ENCODE results near the gene ARL14EP.

GRCh38 chr11:30344085-30344484, 21.2 kb downstream of the ARL14EP start:
- TF ChIP-seq, protein P1, sequence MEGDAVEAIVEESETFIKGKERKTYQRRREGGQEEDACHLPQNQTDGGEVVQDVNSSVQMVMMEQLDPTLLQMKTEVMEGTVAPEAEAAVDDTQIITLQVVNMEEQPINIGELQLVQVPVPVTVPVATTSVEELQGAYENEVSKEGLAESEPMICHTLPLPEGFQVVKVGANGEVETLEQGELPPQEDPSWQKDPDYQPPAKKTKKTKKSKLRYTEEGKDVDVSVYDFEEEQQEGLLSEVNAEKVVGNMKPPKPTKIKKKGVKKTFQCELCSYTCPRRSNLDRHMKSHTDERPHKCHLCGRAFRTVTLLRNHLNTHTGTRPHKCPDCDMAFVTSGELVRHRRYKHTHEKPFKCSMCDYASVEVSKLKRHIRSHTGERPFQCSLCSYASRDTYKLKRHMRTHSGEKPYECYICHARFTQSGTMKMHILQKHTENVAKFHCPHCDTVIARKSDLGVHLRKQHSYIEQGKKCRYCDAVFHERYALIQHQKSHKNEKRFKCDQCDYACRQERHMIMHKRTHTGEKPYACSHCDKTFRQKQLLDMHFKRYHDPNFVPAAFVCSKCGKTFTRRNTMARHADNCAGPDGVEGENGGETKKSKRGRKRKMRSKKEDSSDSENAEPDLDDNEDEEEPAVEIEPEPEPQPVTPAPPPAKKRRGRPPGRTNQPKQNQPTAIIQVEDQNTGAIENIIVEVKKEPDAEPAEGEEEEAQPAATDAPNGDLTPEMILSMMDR (IDR thresholded peaks at IDR 0.05; ENCODE audit: control extremely low read depth in 1 of 3, insufficient read depth in 1 of 3, low read depth in 1 of 3, low read length in 3 of 3): no peak
- TF ChIP-seq RFX5 (IDR thresholded peaks at IDR 0.05; ENCODE audit: borderline replicate concordance, low read depth, low read length): no peak
- no peak for TF ChIP-seq NRF1 (IDR thresholded peaks at IDR 0.05; ENCODE audit: low read depth, low read length)
- no peak for TF ChIP-seq SP1 (IDR thresholded peaks at IDR 0.05; ENCODE audit: low read depth, low read length)
- no peak for TF ChIP-seq ASH2L (IDR thresholded peaks at IDR 0.05; ENCODE audit: low read length)
- no peak for TF ChIP-seq BACH1 (IDR thresholded peaks at IDR 0.05; ENCODE audit: low read length)
- TF ChIP-seq, protein P2, sequence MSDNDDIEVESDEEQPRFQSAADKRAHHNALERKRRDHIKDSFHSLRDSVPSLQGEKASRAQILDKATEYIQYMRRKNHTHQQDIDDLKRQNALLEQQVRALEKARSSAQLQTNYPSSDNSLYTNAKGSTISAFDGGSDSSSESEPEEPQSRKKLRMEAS (IDR thresholded peaks at IDR 0.05): no peak
- no peak for TF ChIP-seq CEBPB (IDR thresholded peaks at IDR 0.05; ENCODE audit: low read depth, low read length)
- no peak for TF ChIP-seq POLR2A (IDR thresholded peaks at IDR 0.05; ENCODE audit: control extremely low read depth in 1 of 2, low read depth in 2 of 2, low read length in 2 of 2)
- TF ChIP-seq, protein P3, sequence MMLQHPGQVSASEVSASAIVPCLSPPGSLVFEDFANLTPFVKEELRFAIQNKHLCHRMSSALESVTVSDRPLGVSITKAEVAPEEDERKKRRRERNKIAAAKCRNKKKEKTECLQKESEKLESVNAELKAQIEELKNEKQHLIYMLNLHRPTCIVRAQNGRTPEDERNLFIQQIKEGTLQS (IDR thresholded peaks at IDR 0.05; ENCODE audit: insufficient read depth, low read depth, low read length): no peak
- no peak for TF ChIP-seq CBX5 (IDR thresholded peaks at IDR 0.05; ENCODE audit: low read depth, low read length)

Data from H1 (cell line).